GM19397 (cell line): ENCODE measurements around the gene ASIC2.

ENCODE experiments used
- ATAC-seq: cut with Tn5 transposase; IDR thresholded peaks from one replicate; pipeline ENCODE4 v1.9.1; 2021; ENCODE audit warnings: mild to moderate bottlenecking, moderate library complexity; ENCODE audit not compliant: unreplicated experiment

Gene ASIC2

GRCh38 chr17:33082529-33083173, 210.4 kb downstream of the ASIC2 start:
- no peak for ATAC-seq

DNA sequence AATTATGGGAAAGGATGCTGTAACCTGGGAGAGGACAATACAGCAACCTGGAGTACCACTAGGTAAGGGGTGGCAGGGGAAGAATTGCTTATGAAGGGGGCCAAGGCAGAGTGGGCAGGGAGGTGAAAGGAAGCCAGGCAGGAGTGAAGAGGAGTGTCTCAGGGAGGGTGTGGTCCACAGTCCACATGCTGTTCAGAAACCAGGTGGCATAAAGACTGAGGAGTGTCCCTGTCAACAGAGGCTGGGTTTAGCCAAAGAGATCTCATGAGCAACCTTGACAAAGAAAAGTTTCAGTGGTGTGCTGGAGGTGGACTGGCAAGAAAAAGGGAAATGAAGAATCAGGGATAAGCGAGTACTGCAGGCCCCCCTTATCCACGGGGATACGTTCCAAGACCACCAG, 213.0 kb downstream of the ASIC2 start:
- ATAC-seq, result no peak

- no peak for ATAC-seq
Measured at GRCh38 chr17:33079201-33079600, 213.9 kb downstream of the ASIC2 start.

DNA sequence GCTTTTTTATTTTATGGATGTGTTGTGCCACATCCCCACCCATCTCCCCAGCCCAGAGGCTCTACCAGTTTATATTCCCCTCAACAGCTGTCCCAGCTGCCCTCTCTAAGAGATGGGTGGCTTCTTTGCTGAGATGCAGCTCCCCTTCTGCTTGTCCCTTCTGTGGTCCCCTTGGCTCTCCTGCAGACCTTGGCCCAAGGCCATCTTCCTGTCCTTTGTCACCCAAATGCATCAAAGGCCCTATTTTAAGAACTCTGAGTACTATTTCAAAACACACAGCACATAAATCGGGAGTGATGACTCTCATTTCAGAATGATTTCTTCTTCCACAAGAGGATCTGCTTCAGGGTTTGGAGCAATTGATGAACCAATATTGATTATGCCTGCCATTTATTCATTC, 216.1 kb downstream of the ASIC2 start:
- ATAC-seq, result no peak

DNA sequence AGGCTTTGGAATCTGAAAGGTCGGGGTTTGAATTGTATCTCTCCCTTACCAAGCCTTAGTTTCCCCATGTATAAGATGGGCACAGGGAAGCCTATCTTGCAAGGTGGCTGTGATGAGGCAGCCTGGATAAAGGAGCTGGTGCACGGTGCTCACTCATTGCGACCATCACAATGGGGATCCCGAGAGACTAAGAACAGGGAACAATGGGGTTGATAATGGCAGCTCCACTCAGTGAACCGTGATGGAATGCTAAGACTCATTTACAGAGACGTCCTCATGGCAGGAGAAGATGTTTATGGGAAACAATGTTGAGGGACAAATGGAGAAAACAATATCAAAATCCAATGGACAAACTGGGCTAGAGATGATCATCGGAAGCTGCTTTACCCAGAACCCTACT, 219.7 kb downstream of the ASIC2 start:
- ATAC-seq, result no peak

GRCh38 chr17:33072421-33073161, 220.5 kb downstream of the ASIC2 start:
- no peak for ATAC-seq

DNA sequence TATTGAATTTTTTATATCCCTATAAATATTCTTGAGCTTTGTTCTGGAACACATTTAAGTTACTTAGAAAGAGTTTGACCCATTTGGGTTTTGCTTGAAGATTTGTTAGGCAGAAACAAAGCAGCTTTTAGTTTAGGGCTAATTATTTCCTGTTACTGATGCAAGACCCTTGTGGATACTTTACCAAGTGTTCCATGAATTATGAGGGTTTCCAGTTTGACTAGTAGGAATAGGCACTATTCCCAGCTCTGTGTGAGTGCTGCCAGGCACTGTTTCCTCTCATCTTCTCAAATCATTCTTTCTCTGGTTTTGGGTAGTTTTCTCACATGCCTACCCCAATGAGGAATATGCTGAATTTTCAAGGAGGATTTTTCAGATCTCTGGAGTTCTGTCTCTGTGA, 221.4 kb downstream of the ASIC2 start:
- ATAC-seq, result no peak

- no peak for ATAC-seq
Measured at GRCh38 chr17:33057564-33057963, 235.5 kb downstream of the ASIC2 start.

DNA sequence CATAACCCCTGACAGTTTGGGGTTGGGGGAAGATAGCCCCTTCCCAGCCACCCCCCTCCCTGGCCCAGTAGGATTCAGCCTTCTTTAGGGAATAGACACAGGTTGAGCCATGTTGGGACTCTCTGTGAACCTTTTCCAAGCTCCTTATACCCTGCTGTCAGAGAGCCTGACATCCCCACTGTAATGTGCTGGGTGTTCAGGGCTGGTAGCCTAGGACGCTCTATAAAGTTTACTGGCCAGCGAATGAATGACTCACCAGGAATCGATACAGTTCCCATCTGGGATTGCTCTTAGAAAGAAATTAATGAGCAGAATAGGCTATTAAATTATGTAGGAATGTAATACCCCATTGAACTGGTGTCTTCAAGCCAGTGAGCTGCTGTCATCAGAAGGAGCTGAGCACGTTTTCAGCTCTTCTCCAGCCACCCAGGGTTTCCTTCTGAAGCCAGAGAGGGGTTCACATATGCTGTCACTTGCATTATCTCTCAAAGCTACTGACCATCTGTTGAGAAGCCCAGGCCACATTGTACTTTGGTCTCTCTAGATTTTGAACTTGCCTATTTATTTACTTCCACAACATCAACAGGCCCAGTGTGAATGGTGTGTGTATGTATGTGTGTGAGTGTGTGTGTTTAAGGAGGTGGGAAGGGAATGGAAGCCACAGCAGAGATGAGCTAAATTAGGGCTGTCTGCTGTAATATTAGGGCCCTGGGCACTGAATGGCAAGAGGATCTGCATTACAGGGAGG, 236.5 kb downstream of the ASIC2 start:
- no peak for ATAC-seq

GRCh38 chr17:33055746-33056145, 237.3 kb downstream of the ASIC2 start:
- ATAC-seq, result no peak

DNA sequence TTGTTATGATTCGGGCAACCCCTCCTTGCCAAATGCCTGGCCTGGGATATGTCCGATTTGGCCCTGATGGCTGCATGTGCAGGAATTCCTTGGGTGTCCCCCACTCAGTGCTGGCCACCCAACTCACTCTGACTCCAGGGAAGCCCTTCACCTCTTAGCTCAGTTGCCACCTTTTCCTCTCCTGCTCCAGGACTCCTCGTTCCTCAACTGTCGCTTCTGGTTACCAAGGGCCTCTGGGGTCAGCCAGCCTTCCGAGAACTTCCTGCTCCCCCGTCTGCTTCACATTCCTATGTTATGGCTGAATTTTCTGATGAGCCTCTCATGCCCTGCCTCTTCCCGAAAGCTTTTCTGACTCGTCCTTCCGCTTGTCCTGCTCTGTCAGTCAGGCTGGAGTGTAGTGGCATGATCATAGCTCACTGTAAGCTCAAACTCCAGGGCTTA, 237.9 kb downstream of the ASIC2 start:
- ATAC-seq, result no peak

GRCh38 chr17:33054412-33054811, 238.7 kb downstream of the ASIC2 start:
- no peak for ATAC-seq

GRCh38 chr17:33053676-33054075, 239.4 kb downstream of the ASIC2 start:
- no peak for ATAC-seq

- no peak for ATAC-seq
Measured at GRCh38 chr17:33052856-33053255, 240.2 kb downstream of the ASIC2 start.

GRCh38 chr17:33050611-33051140, 242.4 kb downstream of the ASIC2 start:
- no peak for ATAC-seq

GRCh38 chr17:33049781-33050414, 243.2 kb downstream of the ASIC2 start:
- no peak for ATAC-seq

DNA sequence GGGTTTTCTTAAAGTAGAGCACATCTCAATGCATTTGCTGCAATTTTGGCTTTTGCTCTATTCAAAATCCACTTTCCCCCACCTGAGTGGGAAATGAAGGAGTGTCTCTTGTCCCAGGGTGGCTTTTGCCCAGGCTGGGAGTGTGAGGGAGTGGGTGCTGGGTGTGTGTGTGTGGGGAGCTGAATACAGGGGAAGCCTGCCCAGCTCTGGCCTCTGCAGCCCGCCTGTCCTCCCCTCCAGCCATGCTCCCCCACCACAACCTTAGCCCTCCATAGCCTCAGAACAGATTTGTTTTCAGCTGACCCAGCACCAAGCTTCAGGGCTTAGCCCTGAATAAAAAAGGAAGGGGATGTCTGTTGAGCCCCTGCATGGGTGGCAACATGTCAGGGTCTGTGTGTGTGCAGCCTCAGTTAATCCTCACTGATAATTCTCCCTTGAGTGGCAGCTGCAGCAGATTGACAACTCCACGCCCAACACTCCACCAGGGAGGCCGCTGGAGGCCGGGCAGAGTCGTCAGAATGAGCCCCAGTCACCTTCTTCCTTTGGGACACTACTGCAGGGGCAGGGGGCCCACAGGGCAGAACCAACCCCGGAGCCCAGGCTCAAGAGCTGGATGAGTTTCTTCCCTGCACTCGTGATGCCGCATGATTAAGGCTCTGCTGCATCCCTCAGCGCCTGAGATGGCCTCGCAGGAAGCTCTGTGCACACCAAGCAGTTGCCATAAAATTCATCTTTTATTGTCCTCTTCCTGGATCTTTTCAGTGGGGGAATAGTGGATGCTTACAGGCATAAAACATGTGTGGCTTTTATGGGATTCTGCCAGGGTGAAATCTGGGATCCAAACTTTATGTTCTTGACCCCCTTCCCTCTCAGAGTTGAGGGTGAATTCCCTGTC, 246.5 kb downstream of the ASIC2 start:
- no peak for ATAC-seq

DNA sequence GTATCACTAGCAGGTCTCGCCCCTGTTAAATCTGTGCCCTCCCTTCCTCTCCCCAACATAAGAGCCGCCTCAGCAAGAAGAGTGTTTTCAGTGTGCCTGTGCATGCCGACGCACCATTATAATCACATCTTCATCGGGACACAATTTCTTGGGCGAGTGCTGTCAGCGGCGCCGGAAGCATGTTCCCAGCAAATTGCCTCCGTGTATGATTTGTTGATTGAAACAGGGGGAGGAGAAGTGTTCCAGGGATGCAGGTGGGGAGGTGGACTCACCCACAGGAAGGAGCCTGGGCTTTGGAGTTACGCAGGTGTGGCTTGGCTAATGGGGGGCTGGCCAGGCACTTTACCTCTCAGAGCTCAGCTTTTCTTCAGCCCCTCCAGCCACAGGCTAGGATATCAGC, 247.9 kb downstream of the ASIC2 start:
- ATAC-seq, result no peak

DNA sequence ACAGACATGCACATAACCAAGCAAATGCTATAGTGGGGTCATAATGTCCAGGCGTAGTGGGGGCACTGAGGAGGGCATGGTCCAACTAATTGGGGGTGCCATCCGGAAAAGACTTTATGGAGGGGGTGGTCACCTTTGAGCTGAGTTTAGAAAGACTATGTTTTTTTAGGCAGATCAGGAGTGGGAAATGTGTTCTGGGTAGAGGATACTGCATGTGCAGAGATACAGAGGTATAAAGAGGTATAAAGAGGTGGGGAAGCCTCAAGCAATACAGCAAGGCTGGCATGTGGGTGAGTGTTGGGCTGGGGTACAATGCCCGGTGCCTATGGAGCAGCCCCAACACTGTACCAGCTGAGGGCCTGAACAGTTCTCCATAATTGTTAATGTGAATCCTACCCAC, 248.3 kb downstream of the ASIC2 start:
- no peak for ATAC-seq

DNA sequence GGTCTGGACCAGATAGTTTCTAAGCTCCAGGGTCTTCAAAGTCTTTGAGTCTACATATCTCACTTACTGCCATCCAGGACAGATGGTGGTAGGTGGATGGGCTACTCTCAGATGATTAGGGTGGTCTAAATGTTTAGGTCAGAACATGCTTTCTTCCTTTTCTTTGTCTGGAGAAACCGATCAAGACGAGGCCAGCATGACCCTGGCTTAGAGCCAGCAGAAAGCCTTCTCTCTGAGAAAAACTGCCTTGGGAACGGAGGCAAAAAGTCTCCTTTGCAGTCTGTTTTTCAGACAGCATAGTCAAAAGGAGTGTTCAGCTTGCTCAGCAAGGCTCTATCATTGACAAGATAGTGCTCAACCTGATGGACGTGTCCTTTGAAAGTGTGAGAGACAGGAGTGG, 252.6 kb downstream of the ASIC2 start:
- ATAC-seq, result no peak
